ENCODE data around the gene CHD9.

Gene CHD9

DNA sequence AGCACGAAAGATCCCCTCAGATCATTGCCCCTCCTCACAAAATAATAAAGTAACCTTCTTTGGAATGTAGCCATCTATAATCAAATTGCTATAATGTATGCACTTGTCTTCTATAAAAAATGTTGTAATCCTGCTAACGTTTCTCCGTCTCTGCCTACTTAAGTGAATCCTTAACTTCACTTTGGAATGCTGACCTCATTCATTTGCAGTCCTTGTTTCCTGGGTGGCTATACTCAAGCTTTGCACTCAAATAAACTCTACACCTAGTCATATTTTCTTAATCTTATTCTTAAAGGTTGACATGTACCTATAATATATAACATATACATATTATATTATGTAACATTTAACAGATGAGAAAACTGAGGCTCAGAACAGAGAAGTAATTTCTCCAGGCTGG, 24.8 kb upstream of the CHD9 start:
- H3K4me1 ChIP-seq (ENCODE audit: insufficient read depth, low read length, poor library complexity, severe bottlenecking): no peaks in the 10 kb centered on the region
- H2AFZ ChIP-seq (ENCODE audit: low read length): no peak overlapping the region
- H3F3A ChIP-seq (ENCODE audit: low read depth): no peaks in the 10 kb centered on the region
- no peak overlapping the region for H3K9ac ChIP-seq (ENCODE audit: low read depth, low read length, poor library complexity, severe bottlenecking)
- no peaks in the 10 kb centered on the region for H3K79me2 ChIP-seq (ENCODE audit: insufficient read depth, low read length)
- no peaks in the 10 kb centered on the region for H4K20me1 ChIP-seq (ENCODE audit: insufficient read depth, low read length, poor library complexity, severe bottlenecking)
- TF ChIP-seq, protein P1, sequence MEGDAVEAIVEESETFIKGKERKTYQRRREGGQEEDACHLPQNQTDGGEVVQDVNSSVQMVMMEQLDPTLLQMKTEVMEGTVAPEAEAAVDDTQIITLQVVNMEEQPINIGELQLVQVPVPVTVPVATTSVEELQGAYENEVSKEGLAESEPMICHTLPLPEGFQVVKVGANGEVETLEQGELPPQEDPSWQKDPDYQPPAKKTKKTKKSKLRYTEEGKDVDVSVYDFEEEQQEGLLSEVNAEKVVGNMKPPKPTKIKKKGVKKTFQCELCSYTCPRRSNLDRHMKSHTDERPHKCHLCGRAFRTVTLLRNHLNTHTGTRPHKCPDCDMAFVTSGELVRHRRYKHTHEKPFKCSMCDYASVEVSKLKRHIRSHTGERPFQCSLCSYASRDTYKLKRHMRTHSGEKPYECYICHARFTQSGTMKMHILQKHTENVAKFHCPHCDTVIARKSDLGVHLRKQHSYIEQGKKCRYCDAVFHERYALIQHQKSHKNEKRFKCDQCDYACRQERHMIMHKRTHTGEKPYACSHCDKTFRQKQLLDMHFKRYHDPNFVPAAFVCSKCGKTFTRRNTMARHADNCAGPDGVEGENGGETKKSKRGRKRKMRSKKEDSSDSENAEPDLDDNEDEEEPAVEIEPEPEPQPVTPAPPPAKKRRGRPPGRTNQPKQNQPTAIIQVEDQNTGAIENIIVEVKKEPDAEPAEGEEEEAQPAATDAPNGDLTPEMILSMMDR (conservative IDR thresholded peaks at IDR 0.05; ENCODE audit: low read length): no peak
- TF ChIP-seq EZH2phosphoT487 (IDR thresholded peaks at IDR 0.05; ENCODE audit: borderline replicate concordance): no peak
- H3K4me3 ChIP-seq (ENCODE audit: low read length, poor library complexity, severe bottlenecking): no peak overlapping the region
- H3K4me2 ChIP-seq (ENCODE audit: low read depth, low read length, poor library complexity, severe bottlenecking): no peak overlapping the region
- no peaks in the 10 kb centered on the region for H3K36me3 ChIP-seq (ENCODE audit: insufficient read depth, low read length)
- no peaks in the 10 kb centered on the region; the same call in 1 of the 2 replicates for H3K9me3 ChIP-seq (ENCODE audit: insufficient read depth, low read depth, low read length)
- no peaks in the 10 kb centered on the region for H3K9me2 ChIP-seq (replicated peaks; ENCODE audit: low read depth, low read length)
- no peaks in the 10 kb centered on the region for H3K27me3 ChIP-seq (ENCODE audit: insufficient read depth, low read length, poor library complexity, severe bottlenecking)

DNA sequence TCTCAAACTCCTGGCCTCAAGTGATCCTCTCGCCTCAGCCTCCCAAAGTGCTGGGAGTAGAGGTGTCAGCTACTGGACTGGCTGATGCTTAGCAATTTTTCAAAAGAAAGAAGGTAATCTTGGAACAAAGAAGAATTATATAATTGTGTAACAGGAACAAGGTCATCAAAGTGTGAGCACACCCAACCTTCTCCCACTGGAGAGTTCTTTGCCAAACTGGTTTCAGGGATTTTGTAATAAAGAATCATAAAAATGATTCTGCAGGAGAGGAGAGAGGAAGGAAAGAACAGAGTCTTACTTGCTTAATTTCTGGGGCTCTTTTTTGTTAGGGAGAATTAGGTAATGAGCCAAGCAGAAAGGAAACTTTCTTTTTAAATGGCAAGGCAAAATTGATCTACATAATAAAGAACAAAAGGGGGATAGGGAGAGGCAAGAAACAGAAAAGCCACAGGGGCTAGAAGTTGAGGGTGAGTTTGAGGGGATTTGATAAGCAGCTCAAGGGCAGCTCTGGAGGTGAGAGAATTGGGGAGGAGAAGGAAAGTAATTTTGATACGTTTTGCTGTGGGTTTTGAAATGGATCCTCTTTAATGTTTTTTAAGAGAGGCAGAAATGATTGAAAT, 23.4 kb upstream of the CHD9 start:
- no peaks in the 10 kb centered on the region for H3K79me2 ChIP-seq (ENCODE audit: insufficient read depth, low read length)
- H3F3A ChIP-seq (ENCODE audit: low read depth): no peaks in the 10 kb centered on the region
- no peaks in the 10 kb centered on the region for H3K27me3 ChIP-seq (ENCODE audit: insufficient read depth, low read length, poor library complexity, severe bottlenecking)
- H3K9me3 ChIP-seq (ENCODE audit: insufficient read depth, low read depth, low read length): no peaks in the 10 kb centered on the region; the same call in 1 of the 2 replicates
- no peak overlapping the region for H3K4me3 ChIP-seq (ENCODE audit: low read length, poor library complexity, severe bottlenecking)
- H3K9me2 ChIP-seq (replicated peaks; ENCODE audit: low read depth, low read length): no peaks in the 10 kb centered on the region
- no peaks in the 10 kb centered on the region for H3K36me3 ChIP-seq (ENCODE audit: insufficient read depth, low read length)
- no peak overlapping the region for H2AFZ ChIP-seq (ENCODE audit: low read length)
- no peak overlapping the region for H3K4me2 ChIP-seq (ENCODE audit: low read depth, low read length, poor library complexity, severe bottlenecking)
- TF ChIP-seq, protein P1 (conservative IDR thresholded peaks at IDR 0.05; ENCODE audit: low read length): no peak
- no peak for TF ChIP-seq EZH2phosphoT487 (IDR thresholded peaks at IDR 0.05; ENCODE audit: borderline replicate concordance)
- H3K4me1 ChIP-seq (ENCODE audit: insufficient read depth, low read length, poor library complexity, severe bottlenecking): no peaks in the 10 kb centered on the region
- H4K20me1 ChIP-seq (ENCODE audit: insufficient read depth, low read length, poor library complexity, severe bottlenecking): no peaks in the 10 kb centered on the region
- no peak overlapping the region for H3K9ac ChIP-seq (ENCODE audit: low read depth, low read length, poor library complexity, severe bottlenecking)

DNA sequence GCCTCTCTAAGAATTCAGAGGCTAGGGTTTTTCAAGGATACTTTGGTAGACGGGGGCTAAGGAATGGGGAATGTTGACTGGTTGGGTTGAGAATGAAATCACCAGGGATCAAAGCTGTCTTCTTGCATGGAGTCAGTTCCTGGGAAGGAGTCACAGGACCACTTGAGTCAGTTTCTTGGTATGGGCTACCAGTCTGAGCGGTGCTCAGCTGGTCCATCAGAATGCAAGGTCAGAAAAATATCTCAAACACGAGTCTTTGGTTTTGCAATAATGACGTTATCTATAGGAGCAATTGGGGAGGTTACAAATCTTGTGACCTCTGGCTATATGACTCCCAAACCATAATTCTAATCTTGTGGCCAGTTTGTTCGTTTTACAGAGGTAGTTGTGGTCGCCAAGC, 20.5 kb upstream of the CHD9 start:
- Histone ChIP-seq H3K79me2 (ENCODE audit: insufficient read depth, low read length) (no peaks in the 10 kb centered on the region), H3K9ac (ENCODE audit: low read depth, low read length, poor library complexity, severe bottlenecking) (no peak overlapping the region), H2AFZ (ENCODE audit: low read length) (no peak overlapping the region), H3F3A (ENCODE audit: low read depth) (no peaks in the 10 kb centered on the region), H3K4me2 (ENCODE audit: low read depth, low read length, poor library complexity, severe bottlenecking) (no peak overlapping the region), H3K36me3 (ENCODE audit: insufficient read depth, low read length) (no peaks in the 10 kb centered on the region), H3K9me2 (replicated peaks; ENCODE audit: low read depth, low read length) (no peaks in the 10 kb centered on the region), H3K27me3 (ENCODE audit: insufficient read depth, low read length, poor library complexity, severe bottlenecking) (no peaks in the 10 kb centered on the region), H4K20me1 (ENCODE audit: insufficient read depth, low read length, poor library complexity, severe bottlenecking) (no peaks in the 10 kb centered on the region), H3K4me3 (ENCODE audit: low read length, poor library complexity, severe bottlenecking) (no peak overlapping the region), H3K9me3 (ENCODE audit: insufficient read depth, low read depth, low read length) (no peaks in the 10 kb centered on the region; the same call in 1 of the 2 replicates), H3K4me1 (ENCODE audit: insufficient read depth, low read length, poor library complexity, severe bottlenecking) (no peaks in the 10 kb centered on the region)
- TF ChIP-seq EZH2phosphoT487 (IDR thresholded peaks at IDR 0.05; ENCODE audit: borderline replicate concordance): no peak
- TF ChIP-seq, protein P1 (conservative IDR thresholded peaks at IDR 0.05; ENCODE audit: low read length): no peak
